Hematopoietic multipotent progenitor cell treated with erythropoietin and hydrocortisone succinate and interleukin-3 and kit ligand, for 6 days (in vitro differentiated cells): ENCODE data around the gene FBXO22.

ENCODE experiments used
- DNase-seq: peaks from one replicate; pipeline ENCODE4 v3.0.0-alpha.2; 2015

FBXO22 gene

GRCh38 chr15:75921732-75922703, 18.3 kb downstream of the FBXO22 start:
- DNase-seq: peak; percentile 88

GRCh38 chr15:75923756-75924155, 20.1 kb downstream of the FBXO22 start:
- DNase-seq: no peak

GRCh38 chr15:75924576-75924975, 20.9 kb downstream of the FBXO22 start:
- no peak for DNase-seq

GRCh38 chr15:75925440-75925839, 21.8 kb downstream of the FBXO22 start:
- DNase-seq: no peak

- no peak for DNase-seq
These were observed 23.3 kb downstream of the FBXO22 start for GRCh38 chr15:75926931-75927330.

GRCh38 chr15:75927601-75928000, 23.9 kb downstream of the FBXO22 start:
- no peak for DNase-seq

GRCh38 chr15:75928680-75929608, 25.3 kb downstream of the FBXO22 start:
- DNase-seq: peak; percentile 50

GRCh38 chr15:75929799-75930565, 26.3 kb downstream of the FBXO22 start:
- DNase-seq: peak; percentile 58

GRCh38 chr15:75930866-75931265, 27.2 kb downstream of the FBXO22 start:
- no peak for DNase-seq

GRCh38 chr15:75942464-75942863, 38.8 kb downstream of the FBXO22 start:
- no peak for DNase-seq

GRCh38 chr15:75943246-75943645, 39.6 kb downstream of the FBXO22 start:
- no peak for DNase-seq

GRCh38 chr15:75943713-75944215, 40.1 kb downstream of the FBXO22 start:
- no peak for DNase-seq

GRCh38 chr15:75945953-75946352, 42.3 kb downstream of the FBXO22 start:
- DNase-seq: peak; percentile 33

GRCh38 chr15:75947092-75947491, 43.4 kb downstream of the FBXO22 start:
- DNase-seq: no peak

GRCh38 chr15:75948761-75949296, 45.2 kb downstream of the FBXO22 start:
- no peak for DNase-seq

GRCh38 chr15:75952525-75952924, 48.8 kb downstream of the FBXO22 start:
- DNase-seq: peak; percentile 23

GRCh38 chr15:75955720-75956119, 52.0 kb downstream of the FBXO22 start:
- DNase-seq: no peak

GRCh38 chr15:75961331-75961730, 57.7 kb downstream of the FBXO22 start:
- no peak for DNase-seq

GRCh38 chr15:75966073-75966472, 62.4 kb downstream of the FBXO22 start:
- DNase-seq: no peak

GRCh38 chr15:75976766-75977165, 73.1 kb downstream of the FBXO22 start:
- DNase-seq: peak; percentile 55

- DNase-seq: no peak
These were observed 77.6 kb downstream of the FBXO22 start for GRCh38 chr15:75981149-75981815.

- DNase-seq: no peak
These were observed 78.8 kb downstream of the FBXO22 start for GRCh38 chr15:75982468-75982867.
